GM18502 (cell line): Measurements from ENCODE around the gene TNK1.

Experiments
- ATAC-seq: cut with Tn5 transposase; IDR thresholded peaks from one replicate; pipeline ENCODE4 v1.9.1; 2021; ENCODE audit warnings: mild to moderate bottlenecking; ENCODE audit not compliant: unreplicated experiment, poor library complexity

The TNK1 gene

GRCh38 chr17:7388856-7389255 is 8.0 kb downstream of the TNK1 start:
- ATAC-seq = no peak

- ATAC-seq = no peak
These were observed 9.3 kb downstream of the TNK1 start for GRCh38 chr17:7389924-7390910.

- no peak for ATAC-seq
These were observed 10.4 kb downstream of the TNK1 start for GRCh38 chr17:7391307-7391706.

- ATAC-seq = no peak
These were observed 12.1 kb downstream of the TNK1 start for GRCh38 chr17:7392696-7393612.

GRCh38 chr17:7393613-7394451 is 12.9 kb downstream of the TNK1 start:
- peak; percentile 46 for ATAC-seq

- peak; percentile 88 for ATAC-seq
These were observed 13.7 kb downstream of the TNK1 start, which contains the start of gene PLSCR3 for GRCh38 chr17:7394452-7395191. TSS of gene PLSCR3 (minus strand) at chr17:7394525. CDS start at chr17:7394110, 415 bp downstream.

GRCh38 chr17:7396147-7396546 is 15.3 kb downstream of the TNK1 start:
- no peak for ATAC-seq

- no peak for ATAC-seq
These were observed 17.7 kb downstream of the TNK1 start for GRCh38 chr17:7398612-7399011.

GRCh38 chr17:7403043-7403726 is 22.3 kb downstream of the TNK1 start:
- ATAC-seq = no peak

GRCh38 chr17:7403727-7403976 is 22.8 kb downstream of the TNK1 start:
- ATAC-seq = peak; percentile 36

- ATAC-seq = peak; percentile 87
These were observed 23.3 kb downstream of the TNK1 start, which contains the start of gene TMEM256 for GRCh38 chr17:7403977-7404736. TSS of gene TMEM256 (minus strand) at chr17:7404097. CDS start at chr17:7404084, 13 bp downstream.

- peak; percentile 9 for ATAC-seq
These were observed 24.0 kb downstream of the TNK1 start for GRCh38 chr17:7404737-7405349.

GRCh38 chr17:7405350-7406234 is 24.7 kb downstream of the TNK1 start:
- ATAC-seq = no peak

GRCh38 chr17:7406235-7406825 is 25.4 kb downstream of the TNK1 start:
- no peak for ATAC-seq

GRCh38 chr17:7407082-7407481 is 26.2 kb downstream of the TNK1 start:
- ATAC-seq = no peak

GRCh38 chr17:7407485-7408251 is 26.8 kb downstream of the TNK1 start, which contains the start of gene NLGN2:
TSS of gene NLGN2 (plus strand) at chr17:7407845. CDS start at chr17:7408256, 411 bp downstream.
- no peak for ATAC-seq
